Smooth muscle cell (in vitro differentiated cells): Measurements from ENCODE around the gene UGT1A9. TPM values are rescaled to one million over a fixed set of nuclear protein-coding genes. Genes with fewer than 3 reads are reported as not detected.

Source experiments
- DNase-seq: peaks from one replicate; lab custom pipeline; 2025; ENCODE audit not compliant: unreplicated experiment; lab: John Stamatoyannopoulos, UW
- H2AFZ ChIP-seq: fragments of 200-600 bp; sonication (generic); 2 replicates; pipeline ENCODE4 v1.6.0; 2016; ENCODE audit warnings: antibody characterized with exemption, low read depth, mild to moderate bottlenecking
- H3F3A ChIP-seq: fragments of 200-600 bp; sonication (generic); 2 replicates; pipeline ENCODE4 v1.6.0; 2017; ENCODE audit warnings: antibody characterized with exemption, low read depth
- H3K27ac ChIP-seq: fragments of 200-600 bp; sonication (generic); 2 replicates; pipeline ENCODE4 v1.5.1; 2016; ENCODE audit warnings: low read depth, mild to moderate bottlenecking
- H3K27me3 ChIP-seq: fragments of 200-600 bp; sonication (generic); 2 replicates; pipeline ENCODE4 v1.6.1; 2016; ENCODE audit warnings: low read depth, mild to moderate bottlenecking
- H3K36me3 ChIP-seq: fragments of 200-600 bp; sonication (generic); 2 replicates; pipeline ENCODE4 v1.5.1; 2016; ENCODE audit warnings: low read depth
- H3K4me1 ChIP-seq: fragments of 200-600 bp; sonication (generic); 2 replicates; pipeline ENCODE4 v1.5.1; 2016; ENCODE audit warnings: low read depth
- H3K4me2 ChIP-seq: fragments of 200-600 bp; sonication (generic); 2 replicates; pipeline ENCODE4 v1.6.0; 2016; ENCODE audit warnings: mild to moderate bottlenecking
- H3K4me3 ChIP-seq: fragments of 200-600 bp; sonication (generic); 2 replicates; pipeline ENCODE4 v1.5.1; 2016; ENCODE audit warnings: mild to moderate bottlenecking
- H3K79me2 ChIP-seq: fragments of 200-600 bp; sonication (generic); 2 replicates; pipeline ENCODE4 v1.6.0; 2016; ENCODE audit warnings: low read depth, mild to moderate bottlenecking
- H3K9ac ChIP-seq: fragments of 200-600 bp; sonication (generic); 2 replicates; pipeline ENCODE4 v1.6.0; 2016; ENCODE audit warnings: low read depth
- H3K9me3 ChIP-seq: fragments of 200-600 bp; sonication (generic); replicated peaks from 2 replicates; pipeline ENCODE4 v1.5.1; 2016; ENCODE audit warnings: low read depth
- H4K20me1 ChIP-seq: fragments of 200-600 bp; sonication (generic); 2 replicates; pipeline ENCODE4 v1.6.0; 2016; ENCODE audit warnings: low read depth
- CTCF ChIP-seq: fragments of 200-600 bp; sonication (generic); IDR thresholded peaks from 2 replicates; pipeline ENCODE4 v1.5.1; 2017; ENCODE audit warnings: borderline replicate concordance, mild to moderate bottlenecking, antibody characterized with exemption; ENCODE audit not compliant: insufficient read depth, poor library complexity, severe bottlenecking
- WGBS: methylation state at CpG from one replicate; pipeline ENCODE4 v1.1.7; 2016; ENCODE audit warnings: low lambda C conversion rate; 5-methylcytosine and 5-hydroxymethylcytosine counted together
- polyA plus RNA-seq: library from polyadenylated mRNA; unstranded; fragments of >200 nt; fragmentation: Nextera tagmentation; extraction: Ambion mirVana; gene quantifications from 2 replicates; pipeline ENCODE4 v1.2.1, GENCODE V29; 2016
- total RNA-seq: library from RNA; depleted of rRNA; stranded (reverse); fragments of >200 nt; gene quantifications from 2 replicates; pipeline ENCODE4 v1.2.3, GENCODE V29; 2014

Gene UGT1A9
- total and polyA plus RNA-seq, 2 experiments from 2014 or later, result not detected

GRCh38 chr2:233817995-233818638 lies 146.4 kb downstream of the UGT1A9 start:
- no peaks in the 10 kb centered on the region for H3K79me2 ChIP-seq
- no peak for DNase-seq
- H4K20me1 ChIP-seq, result no peaks in the 10 kb centered on the region
- WGBS, result 97% methylated on average over 11 of the region's 11 CpGs
- no peak overlapping the region for H3K27ac ChIP-seq
- no peaks in the 10 kb centered on the region for H3K4me1 ChIP-seq
- no peaks in the 10 kb centered on the region for H3K36me3 ChIP-seq
- no peaks in the 10 kb centered on the region for H3F3A ChIP-seq
- no peak for TF ChIP-seq CTCF
- H3K4me2 ChIP-seq, result no peak overlapping the region
- no peak overlapping the region for H3K4me3 ChIP-seq
- no peak overlapping the region for H2AFZ ChIP-seq
- no peak overlapping the region for H3K9ac ChIP-seq
- no peaks in the 10 kb centered on the region for H3K27me3 ChIP-seq
- H3K9me3 ChIP-seq, result no peaks in the 10 kb centered on the region

- 85% methylated on average over 17 of the region's 17 CpGs for WGBS
- no peaks in the 10 kb centered on the region for H3K27me3 ChIP-seq
- H2AFZ ChIP-seq, result no peak overlapping the region
- no peak overlapping the region for H3K27ac ChIP-seq
- TF ChIP-seq CTCF, result no peak
- no peaks in the 10 kb centered on the region for H3K79me2 ChIP-seq
- no peaks in the 10 kb centered on the region for H3F3A ChIP-seq
- H3K36me3 ChIP-seq, result no peaks in the 10 kb centered on the region
- no peaks in the 10 kb centered on the region for H4K20me1 ChIP-seq
- no peak overlapping the region for H3K4me2 ChIP-seq
- H3K4me1 ChIP-seq, result no peaks in the 10 kb centered on the region
- H3K9me3 ChIP-seq, result no peaks in the 10 kb centered on the region
- H3K9ac ChIP-seq, result no peak overlapping the region
- DNase-seq, result no peak
- no peak overlapping the region for H3K4me3 ChIP-seq
Observed at GRCh38 chr2:233818639-233819621, 147.2 kb downstream of the UGT1A9 start.

- no peak overlapping the region for H3K4me2 ChIP-seq
- H3K27me3 ChIP-seq, result no peaks in the 10 kb centered on the region
- H3K36me3 ChIP-seq, result no peaks in the 10 kb centered on the region
- no peak overlapping the region for H3K4me3 ChIP-seq
- no peaks in the 10 kb centered on the region for H3K79me2 ChIP-seq
- no peaks in the 10 kb centered on the region for H3K9me3 ChIP-seq
- H3K4me1 ChIP-seq, result no peaks in the 10 kb centered on the region
- no peak overlapping the region for H2AFZ ChIP-seq
- TF ChIP-seq CTCF, result no peak
- H4K20me1 ChIP-seq, result no peaks in the 10 kb centered on the region
- 93% methylated on average over 14 of the region's 18 CpGs for WGBS
- no peak overlapping the region for H3K9ac ChIP-seq
- DNase-seq, result no peak
- no peaks in the 10 kb centered on the region for H3F3A ChIP-seq
- no peak overlapping the region for H3K27ac ChIP-seq
Observed at GRCh38 chr2:233819884-233820773, 148.4 kb downstream of the UGT1A9 start.
